ENCODE results near the gene TENM4. TPM values are rescaled to one million over a fixed set of nuclear protein-coding genes. Genes with fewer than 3 reads are reported as not detected.

The TENM4 gene
- total RNA-seq, 1 experiment from 2014 or later = 25.0 TPM

DNA sequence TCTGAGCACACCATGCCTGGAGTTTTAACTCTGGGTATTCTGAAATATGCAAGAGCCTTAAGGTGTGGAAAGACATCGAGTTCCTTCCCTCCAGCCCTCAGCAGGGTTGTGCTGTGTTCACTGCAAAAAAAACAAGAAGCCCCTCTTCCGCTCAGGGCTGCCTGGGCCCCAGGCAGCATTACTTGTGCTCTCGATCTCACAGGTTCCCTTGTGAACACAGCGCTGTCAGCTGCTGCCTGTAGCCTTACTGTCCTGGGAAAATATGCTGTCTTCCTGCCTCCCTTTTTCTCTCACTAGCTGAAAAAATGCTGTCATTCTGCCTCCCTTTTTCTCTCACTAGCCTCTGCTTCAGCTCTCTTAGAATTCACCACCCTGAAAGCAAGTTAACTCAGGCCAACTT lies 15.7 kb upstream of the TENM4 start:
- no peaks in the 10 kb centered on the region for H3K36me3 Mint-ChIP-seq
- H3K4me3 Mint-ChIP-seq = no peak overlapping the region
- CTCF ChIA-PET = interaction anchor here (0.6 to 4.9 kb wide), 3 partner anchors 37 to 56 kb away, joined by 4 to 21 read pairs (median 11); no protein-coding TSS in a partner anchor
- H3K9me3 Mint-ChIP-seq = no peaks in the 10 kb centered on the region
- H3K27ac Mint-ChIP-seq = peak overlapping the region; percentile 61; the same call in 1 of the 2 replicates
- TF ChIP-seq JAZF1 (CRISPR knock-in tag; IDR thresholded peaks at IDR 0.05) (no peak), ESRRA (CRISPR knock-in tag; IDR thresholded peaks at IDR 0.05; ENCODE audit: borderline replicate concordance) (no peak), ZNF138 (CRISPR knock-in tag; conservative IDR thresholded peaks at IDR 0.05) (no peak), ZNF317 (CRISPR knock-in tag; IDR thresholded peaks at IDR 0.05; ENCODE audit: borderline replicate concordance, low read depth) (no peak), KAT7 (CRISPR knock-in tag; IDR thresholded peaks at IDR 0.05; ENCODE audit: borderline replicate concordance) (no peak), FOXJ3 (CRISPR knock-in tag; IDR thresholded peaks at IDR 0.05; ENCODE audit: borderline replicate concordance) (no peak), ZNF416 (CRISPR knock-in tag; IDR thresholded peaks at IDR 0.05) (no peak), NFE2L1 (CRISPR knock-in tag; IDR thresholded peaks at IDR 0.05) (no peak), TEAD4 (CRISPR knock-in tag; IDR thresholded peaks at IDR 0.05) (no peak), SOX15 (CRISPR knock-in tag; IDR thresholded peaks at IDR 0.05) (no peak), ZNF263 (CRISPR knock-in tag; IDR thresholded peaks at IDR 0.05; ENCODE audit: low read depth) (no peak), TP53 (CRISPR knock-in tag; IDR thresholded peaks at IDR 0.05) (no peak)
- TF ChIP-seq, protein P1, sequence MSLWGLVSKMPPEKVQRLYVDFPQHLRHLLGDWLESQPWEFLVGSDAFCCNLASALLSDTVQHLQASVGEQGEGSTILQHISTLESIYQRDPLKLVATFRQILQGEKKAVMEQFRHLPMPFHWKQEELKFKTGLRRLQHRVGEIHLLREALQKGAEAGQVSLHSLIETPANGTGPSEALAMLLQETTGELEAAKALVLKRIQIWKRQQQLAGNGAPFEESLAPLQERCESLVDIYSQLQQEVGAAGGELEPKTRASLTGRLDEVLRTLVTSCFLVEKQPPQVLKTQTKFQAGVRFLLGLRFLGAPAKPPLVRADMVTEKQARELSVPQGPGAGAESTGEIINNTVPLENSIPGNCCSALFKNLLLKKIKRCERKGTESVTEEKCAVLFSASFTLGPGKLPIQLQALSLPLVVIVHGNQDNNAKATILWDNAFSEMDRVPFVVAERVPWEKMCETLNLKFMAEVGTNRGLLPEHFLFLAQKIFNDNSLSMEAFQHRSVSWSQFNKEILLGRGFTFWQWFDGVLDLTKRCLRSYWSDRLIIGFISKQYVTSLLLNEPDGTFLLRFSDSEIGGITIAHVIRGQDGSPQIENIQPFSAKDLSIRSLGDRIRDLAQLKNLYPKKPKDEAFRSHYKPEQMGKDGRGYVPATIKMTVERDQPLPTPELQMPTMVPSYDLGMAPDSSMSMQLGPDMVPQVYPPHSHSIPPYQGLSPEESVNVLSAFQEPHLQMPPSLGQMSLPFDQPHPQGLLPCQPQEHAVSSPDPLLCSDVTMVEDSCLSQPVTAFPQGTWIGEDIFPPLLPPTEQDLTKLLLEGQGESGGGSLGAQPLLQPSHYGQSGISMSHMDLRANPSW (CRISPR knock-in tag; conservative IDR thresholded peaks at IDR 0.05; ENCODE audit: low read depth) = no peak
- TF ChIP-seq, protein P2, sequence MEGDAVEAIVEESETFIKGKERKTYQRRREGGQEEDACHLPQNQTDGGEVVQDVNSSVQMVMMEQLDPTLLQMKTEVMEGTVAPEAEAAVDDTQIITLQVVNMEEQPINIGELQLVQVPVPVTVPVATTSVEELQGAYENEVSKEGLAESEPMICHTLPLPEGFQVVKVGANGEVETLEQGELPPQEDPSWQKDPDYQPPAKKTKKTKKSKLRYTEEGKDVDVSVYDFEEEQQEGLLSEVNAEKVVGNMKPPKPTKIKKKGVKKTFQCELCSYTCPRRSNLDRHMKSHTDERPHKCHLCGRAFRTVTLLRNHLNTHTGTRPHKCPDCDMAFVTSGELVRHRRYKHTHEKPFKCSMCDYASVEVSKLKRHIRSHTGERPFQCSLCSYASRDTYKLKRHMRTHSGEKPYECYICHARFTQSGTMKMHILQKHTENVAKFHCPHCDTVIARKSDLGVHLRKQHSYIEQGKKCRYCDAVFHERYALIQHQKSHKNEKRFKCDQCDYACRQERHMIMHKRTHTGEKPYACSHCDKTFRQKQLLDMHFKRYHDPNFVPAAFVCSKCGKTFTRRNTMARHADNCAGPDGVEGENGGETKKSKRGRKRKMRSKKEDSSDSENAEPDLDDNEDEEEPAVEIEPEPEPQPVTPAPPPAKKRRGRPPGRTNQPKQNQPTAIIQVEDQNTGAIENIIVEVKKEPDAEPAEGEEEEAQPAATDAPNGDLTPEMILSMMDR (IDR thresholded peaks at IDR 0.05) = no peak
- TF ChIP-seq, protein P3, sequence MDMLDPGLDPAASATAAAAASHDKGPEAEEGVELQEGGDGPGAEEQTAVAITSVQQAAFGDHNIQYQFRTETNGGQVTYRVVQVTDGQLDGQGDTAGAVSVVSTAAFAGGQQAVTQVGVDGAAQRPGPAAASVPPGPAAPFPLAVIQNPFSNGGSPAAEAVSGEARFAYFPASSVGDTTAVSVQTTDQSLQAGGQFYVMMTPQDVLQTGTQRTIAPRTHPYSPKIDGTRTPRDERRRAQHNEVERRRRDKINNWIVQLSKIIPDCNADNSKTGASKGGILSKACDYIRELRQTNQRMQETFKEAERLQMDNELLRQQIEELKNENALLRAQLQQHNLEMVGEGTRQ (CRISPR knock-in tag; IDR thresholded peaks at IDR 0.05) = no peak
- peaks cover 19% of the 10 kb centered on the region for H3K4me1 Mint-ChIP-seq
- no peak for DNase-seq (ENCODE audit: low spot score)
- H3K27me3 Mint-ChIP-seq (ENCODE audit: low read depth) = no peaks in the 10 kb centered on the region
- POLR2A ChIA-PET = interaction anchor here (1.3 kb wide), 1 partner anchor 18 kb away, joined by 4 read pairs; no protein-coding TSS in a partner anchor
- peak; percentile 69 for ATAC-seq

DNA sequence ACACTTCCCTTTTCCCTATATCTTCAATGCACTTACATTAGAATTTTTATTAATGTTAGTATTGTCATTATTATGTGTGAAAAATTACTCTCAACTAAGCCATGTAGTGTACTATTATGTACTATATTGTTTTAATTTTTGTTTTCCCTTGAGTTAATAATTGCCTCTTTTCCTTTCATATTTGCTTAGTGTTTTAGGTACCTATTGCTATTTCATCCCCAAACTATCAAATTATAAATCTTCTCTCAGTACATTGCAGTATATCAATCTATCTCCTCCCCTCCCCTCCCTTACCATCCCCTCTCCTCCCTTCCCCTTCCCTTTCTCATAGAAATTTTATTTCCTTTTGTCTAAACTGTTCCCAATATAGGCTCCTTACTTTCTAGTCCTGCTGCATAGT lies 12.8 kb upstream of the TENM4 start:
- DNase-seq (ENCODE audit: low spot score) = no peak
- Mint-ChIP-seq H3K36me3 (no peaks in the 10 kb centered on the region), H3K4me1 (peaks cover 16% of the 10 kb centered on the region), H3K27ac (no peak overlapping the region), H3K27me3 (ENCODE audit: low read depth) (no peaks in the 10 kb centered on the region), H3K9me3 (peaks cover 2% of the 10 kb centered on the region), H3K4me3 (no peak overlapping the region)
- ATAC-seq = no peak
- TF ChIP-seq, protein P4, sequence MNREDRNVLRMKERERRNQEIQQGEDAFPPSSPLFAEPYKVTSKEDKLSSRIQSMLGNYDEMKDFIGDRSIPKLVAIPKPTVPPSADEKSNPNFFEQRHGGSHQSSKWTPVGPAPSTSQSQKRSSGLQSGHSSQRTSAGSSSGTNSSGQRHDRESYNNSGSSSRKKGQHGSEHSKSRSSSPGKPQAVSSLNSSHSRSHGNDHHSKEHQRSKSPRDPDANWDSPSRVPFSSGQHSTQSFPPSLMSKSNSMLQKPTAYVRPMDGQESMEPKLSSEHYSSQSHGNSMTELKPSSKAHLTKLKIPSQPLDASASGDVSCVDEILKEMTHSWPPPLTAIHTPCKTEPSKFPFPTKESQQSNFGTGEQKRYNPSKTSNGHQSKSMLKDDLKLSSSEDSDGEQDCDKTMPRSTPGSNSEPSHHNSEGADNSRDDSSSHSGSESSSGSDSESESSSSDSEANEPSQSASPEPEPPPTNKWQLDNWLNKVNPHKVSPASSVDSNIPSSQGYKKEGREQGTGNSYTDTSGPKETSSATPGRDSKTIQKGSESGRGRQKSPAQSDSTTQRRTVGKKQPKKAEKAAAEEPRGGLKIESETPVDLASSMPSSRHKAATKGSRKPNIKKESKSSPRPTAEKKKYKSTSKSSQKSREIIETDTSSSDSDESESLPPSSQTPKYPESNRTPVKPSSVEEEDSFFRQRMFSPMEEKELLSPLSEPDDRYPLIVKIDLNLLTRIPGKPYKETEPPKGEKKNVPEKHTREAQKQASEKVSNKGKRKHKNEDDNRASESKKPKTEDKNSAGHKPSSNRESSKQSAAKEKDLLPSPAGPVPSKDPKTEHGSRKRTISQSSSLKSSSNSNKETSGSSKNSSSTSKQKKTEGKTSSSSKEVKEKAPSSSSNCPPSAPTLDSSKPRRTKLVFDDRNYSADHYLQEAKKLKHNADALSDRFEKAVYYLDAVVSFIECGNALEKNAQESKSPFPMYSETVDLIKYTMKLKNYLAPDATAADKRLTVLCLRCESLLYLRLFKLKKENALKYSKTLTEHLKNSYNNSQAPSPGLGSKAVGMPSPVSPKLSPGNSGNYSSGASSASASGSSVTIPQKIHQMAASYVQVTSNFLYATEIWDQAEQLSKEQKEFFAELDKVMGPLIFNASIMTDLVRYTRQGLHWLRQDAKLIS (CRISPR knock-in tag; IDR thresholded peaks at IDR 0.05; ENCODE audit: borderline replicate concordance) = no peak
- TF ChIP-seq MXD4 (CRISPR knock-in tag; IDR thresholded peaks at IDR 0.05; ENCODE audit: borderline replicate concordance) = no peak
- TF ChIP-seq TEAD4 (CRISPR knock-in tag; IDR thresholded peaks at IDR 0.05) = no peak
- TF ChIP-seq, protein P5, sequence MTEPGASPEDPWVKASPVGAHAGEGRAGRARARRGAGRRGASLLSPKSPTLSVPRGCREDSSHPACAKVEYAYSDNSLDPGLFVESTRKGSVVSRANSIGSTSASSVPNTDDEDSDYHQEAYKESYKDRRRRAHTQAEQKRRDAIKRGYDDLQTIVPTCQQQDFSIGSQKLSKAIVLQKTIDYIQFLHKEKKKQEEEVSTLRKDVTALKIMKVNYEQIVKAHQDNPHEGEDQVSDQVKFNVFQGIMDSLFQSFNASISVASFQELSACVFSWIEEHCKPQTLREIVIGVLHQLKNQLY (CRISPR knock-in tag; IDR thresholded peaks at IDR 0.05) = no peak
- no peak for TF ChIP-seq NFATC4 (CRISPR knock-in tag; IDR thresholded peaks at IDR 0.05)
- TF ChIP-seq, protein P6, sequence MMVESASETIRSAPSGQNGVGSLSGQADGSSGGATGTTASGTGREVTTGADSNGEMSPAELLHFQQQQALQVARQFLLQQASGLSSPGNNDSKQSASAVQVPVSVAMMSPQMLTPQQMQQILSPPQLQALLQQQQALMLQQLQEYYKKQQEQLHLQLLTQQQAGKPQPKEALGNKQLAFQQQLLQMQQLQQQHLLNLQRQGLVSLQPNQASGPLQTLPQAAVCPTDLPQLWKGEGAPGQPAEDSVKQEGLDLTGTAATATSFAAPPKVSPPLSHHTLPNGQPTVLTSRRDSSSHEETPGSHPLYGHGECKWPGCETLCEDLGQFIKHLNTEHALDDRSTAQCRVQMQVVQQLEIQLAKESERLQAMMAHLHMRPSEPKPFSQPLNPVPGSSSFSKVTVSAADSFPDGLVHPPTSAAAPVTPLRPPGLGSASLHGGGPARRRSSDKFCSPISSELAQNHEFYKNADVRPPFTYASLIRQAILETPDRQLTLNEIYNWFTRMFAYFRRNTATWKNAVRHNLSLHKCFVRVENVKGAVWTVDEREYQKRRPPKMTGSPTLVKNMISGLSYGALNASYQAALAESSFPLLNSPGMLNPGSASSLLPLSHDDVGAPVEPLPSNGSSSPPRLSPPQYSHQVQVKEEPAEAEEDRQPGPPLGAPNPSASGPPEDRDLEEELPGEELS (CRISPR knock-in tag; IDR thresholded peaks at IDR 0.05) = no peak
- no peak for TF ChIP-seq ZNF219 (CRISPR knock-in tag; IDR thresholded peaks at IDR 0.05; ENCODE audit: borderline replicate concordance)
- ChIA-PET POLR2A (no interaction called here), CTCF (no interaction called here)

Measured in WTC11 (cell line).